OCI-LY1 (cell line): ENCODE measurements around the gene PNPLA8.

Experiments
- H2AFZ ChIP-seq: fragments of 200-600 bp; sonication (generic), shearing (Covaris generic); 2 replicates; pipeline ENCODE4 v1.6.0; 2014; ENCODE audit warnings: antibody characterized with exemption, mild to moderate bottlenecking, low read length
- H3F3A ChIP-seq: fragments of 200-600 bp; sonication (generic), shearing (Covaris generic); 2 replicates; pipeline ENCODE4 v1.6.0; 2014; ENCODE audit warnings: mild to moderate bottlenecking, antibody characterized with exemption, low read length, moderate library complexity; ENCODE audit not compliant: insufficient read depth
- H3K27ac ChIP-seq: fragments of 200-600 bp; sonication (generic); 2 replicates; pipeline ENCODE4 v1.5.1; 2014; ENCODE audit warnings: low read length, mixed run types, mild to moderate bottlenecking, low read depth; ENCODE audit not compliant: poor library complexity, severe bottlenecking
- H3K27me3 ChIP-seq: fragments of 200-600 bp; sonication (generic); 2 replicates; pipeline ENCODE4 v1.6.0; 2014; ENCODE audit warnings: antibody characterized with exemption, mild to moderate bottlenecking, low read length, moderate library complexity; ENCODE audit not compliant: insufficient read depth
- H3K36me3 ChIP-seq: fragments of 200-600 bp; sonication (generic); 2 replicates; pipeline ENCODE4 v1.6.1; 2014; ENCODE audit warnings: mild to moderate bottlenecking, antibody characterized with exemption, low read length, moderate library complexity, mixed read lengths; ENCODE audit not compliant: insufficient read depth
- H3K4me1 ChIP-seq: fragments of 200-600 bp; sonication (generic); 2 replicates; pipeline ENCODE4 v1.5.1; 2014; ENCODE audit warnings: mild to moderate bottlenecking, low read length, moderate library complexity; ENCODE audit not compliant: insufficient read depth, severe bottlenecking
- H3K4me2 ChIP-seq: fragments of 200-600 bp; sonication (generic), shearing (Covaris generic); 2 replicates; pipeline ENCODE4 v1.6.1; 2014; ENCODE audit warnings: low read length
- H3K4me3 ChIP-seq: fragments of 200-600 bp; sonication (generic); 2 replicates; pipeline ENCODE4 v1.5.1; 2014; ENCODE audit warnings: low read length, low read depth, mild to moderate bottlenecking, mixed read lengths; ENCODE audit not compliant: poor library complexity, severe bottlenecking
- H3K79me2 ChIP-seq: fragments of 200-600 bp; shearing (Covaris generic); 2 replicates; pipeline ENCODE4 v1.6.1; 2016; ENCODE audit warnings: mixed run types, low read length, mixed read lengths; ENCODE audit not compliant: insufficient read depth
- H3K9ac ChIP-seq: fragments of 200-600 bp; sonication (generic), shearing (Covaris generic); 2 replicates; pipeline ENCODE4 v1.6.1; 2014; ENCODE audit warnings: mild to moderate bottlenecking, low read length, mixed read lengths
- H3K9me2 ChIP-seq: fragments of 200-600 bp; sonication (generic), shearing (Covaris generic); 2 replicates; pipeline ENCODE4 v1.6.1; 2014; ENCODE audit warnings: low read depth, mild to moderate bottlenecking, low read length, mixed read lengths
- H3K9me3 ChIP-seq: fragments of 200-600 bp; shearing (Covaris generic); 2 replicates; pipeline ENCODE4 v1.6.1; 2014; ENCODE audit warnings: low read length, mixed read lengths
- H4K20me1 ChIP-seq: fragments of 200-600 bp; sonication (generic), shearing (Covaris generic); 2 replicates; pipeline ENCODE4 v1.6.0; 2016; ENCODE audit warnings: mild to moderate bottlenecking, low read length; ENCODE audit not compliant: insufficient read depth
- EZH2 ChIP-seq: fragments of 200-600 bp; sonication (generic), shearing (Covaris generic); IDR thresholded peaks from 2 replicates; pipeline ENCODE4 v1.8.0; 2017; ENCODE audit warnings: borderline replicate concordance, mixed run types, mild to moderate bottlenecking, antibody characterized with exemption, low read length, moderate library complexity, mixed read lengths
- TF ChIP-seq, protein P1 (sequence below): fragments of 200-600 bp; sonication (generic), shearing (Covaris generic); IDR thresholded peaks from 2 replicates; pipeline ENCODE4 v1.5.1; 2017; ENCODE audit warnings: mild to moderate bottlenecking, antibody characterized with exemption, low read length, moderate library complexity, mixed read lengths

The PNPLA8 gene

GRCh38 chr7:108565987-108566386, 40.1 kb upstream of the PNPLA8 start:
- Histone ChIP-seq H3K79me2 (peaks cover 44% of the 10 kb centered on the region), H4K20me1 (no peaks in the 10 kb centered on the region), H3K9me3 (no peaks in the 10 kb centered on the region), H3K4me1 (peaks cover 32% of the 10 kb centered on the region), H2AFZ (no peak overlapping the region), H3K9ac (no peak overlapping the region), H3K27me3 (no peaks in the 10 kb centered on the region), H3K9me2 (no peaks in the 10 kb centered on the region), H3K4me3 (no peak overlapping the region), H3K4me2 (no peak overlapping the region), H3F3A (no peaks in the 10 kb centered on the region), H3K27ac (no peak overlapping the region), H3K36me3 (peaks cover 62% of the 10 kb centered on the region)
- TF ChIP-seq, protein P1, sequence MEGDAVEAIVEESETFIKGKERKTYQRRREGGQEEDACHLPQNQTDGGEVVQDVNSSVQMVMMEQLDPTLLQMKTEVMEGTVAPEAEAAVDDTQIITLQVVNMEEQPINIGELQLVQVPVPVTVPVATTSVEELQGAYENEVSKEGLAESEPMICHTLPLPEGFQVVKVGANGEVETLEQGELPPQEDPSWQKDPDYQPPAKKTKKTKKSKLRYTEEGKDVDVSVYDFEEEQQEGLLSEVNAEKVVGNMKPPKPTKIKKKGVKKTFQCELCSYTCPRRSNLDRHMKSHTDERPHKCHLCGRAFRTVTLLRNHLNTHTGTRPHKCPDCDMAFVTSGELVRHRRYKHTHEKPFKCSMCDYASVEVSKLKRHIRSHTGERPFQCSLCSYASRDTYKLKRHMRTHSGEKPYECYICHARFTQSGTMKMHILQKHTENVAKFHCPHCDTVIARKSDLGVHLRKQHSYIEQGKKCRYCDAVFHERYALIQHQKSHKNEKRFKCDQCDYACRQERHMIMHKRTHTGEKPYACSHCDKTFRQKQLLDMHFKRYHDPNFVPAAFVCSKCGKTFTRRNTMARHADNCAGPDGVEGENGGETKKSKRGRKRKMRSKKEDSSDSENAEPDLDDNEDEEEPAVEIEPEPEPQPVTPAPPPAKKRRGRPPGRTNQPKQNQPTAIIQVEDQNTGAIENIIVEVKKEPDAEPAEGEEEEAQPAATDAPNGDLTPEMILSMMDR = no peak
- TF ChIP-seq EZH2 = no peak

DNA sequence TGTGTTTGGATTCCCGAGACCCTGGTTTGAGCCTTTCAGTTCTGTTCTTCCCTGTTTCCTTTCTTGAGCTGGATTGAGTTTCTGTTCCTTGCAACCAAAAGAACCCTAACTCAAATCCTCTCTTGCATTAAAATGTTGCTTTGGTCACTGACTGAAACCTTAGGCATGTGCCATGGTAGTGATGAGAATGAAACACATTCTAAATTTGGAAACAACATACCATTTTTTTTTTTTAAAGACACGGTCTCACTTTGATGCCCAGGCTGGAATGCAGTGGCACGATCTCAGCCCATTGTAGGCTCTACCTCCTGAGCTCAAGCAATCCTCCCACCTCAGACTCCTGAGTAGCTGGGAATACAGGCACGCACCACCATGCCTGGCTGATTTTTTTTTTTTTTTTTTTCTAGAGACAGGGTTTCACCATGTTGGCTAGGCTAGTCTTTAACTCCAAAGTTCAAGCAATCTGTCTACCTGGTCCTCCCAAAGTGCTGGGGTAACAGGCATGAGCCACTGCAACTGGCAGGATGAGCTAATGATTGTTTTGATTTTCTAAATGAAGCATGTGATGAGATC, 35.2 kb upstream of the PNPLA8 start:
- Histone ChIP-seq H4K20me1 (no peaks in the 10 kb centered on the region), H3K27me3 (no peaks in the 10 kb centered on the region), H3F3A (peaks cover 3% of the 10 kb centered on the region; the same call in 1 of the 2 replicates), H3K79me2 (peaks cover 8% of the 10 kb centered on the region; the same call in 1 of the 2 replicates), H3K36me3 (peaks cover 39% of the 10 kb centered on the region), H3K4me2 (no peak overlapping the region), H3K9me2 (no peaks in the 10 kb centered on the region), H3K27ac (no peak overlapping the region), H3K4me1 (no peaks in the 10 kb centered on the region), H3K4me3 (no peak overlapping the region), H2AFZ (no peak overlapping the region), H3K9me3 (peaks cover 15% of the 10 kb centered on the region), H3K9ac (no peak overlapping the region)
- no peak for TF ChIP-seq EZH2
- TF ChIP-seq, protein P1 = no peak

DNA sequence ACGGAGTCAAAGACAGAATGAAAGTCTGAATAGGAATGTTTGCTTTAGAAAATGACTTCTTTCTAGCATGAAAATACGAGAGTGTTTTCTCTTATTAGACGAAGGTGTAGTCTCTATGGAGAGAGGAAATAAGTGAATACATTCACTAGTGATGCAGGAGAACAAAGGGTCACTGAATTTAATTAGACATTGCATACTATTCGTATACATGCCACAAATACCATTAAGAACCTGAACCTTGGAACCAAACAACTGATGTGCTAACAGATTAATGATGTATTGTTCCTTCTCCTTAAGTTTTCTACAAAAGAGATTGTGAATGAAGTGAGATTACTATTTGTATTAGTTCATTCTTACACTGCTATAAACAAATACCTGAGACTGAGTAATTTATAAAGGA, 33.3 kb upstream of the PNPLA8 start:
- H4K20me1 ChIP-seq = no peaks in the 10 kb centered on the region
- H3K9ac ChIP-seq = no peak overlapping the region
- no peaks in the 10 kb centered on the region for H3K4me1 ChIP-seq
- H3K9me2 ChIP-seq = no peaks in the 10 kb centered on the region
- TF ChIP-seq EZH2 = no peak
- TF ChIP-seq, protein P1 = no peak
- H3K4me3 ChIP-seq = no peak overlapping the region
- no peak overlapping the region for H3K4me2 ChIP-seq
- H3K27ac ChIP-seq = no peak overlapping the region
- H3K9me3 ChIP-seq = peaks cover 16% of the 10 kb centered on the region
- H3F3A ChIP-seq = peaks cover 3% of the 10 kb centered on the region; the same call in 1 of the 2 replicates
- H3K36me3 ChIP-seq = peaks cover 20% of the 10 kb centered on the region
- H2AFZ ChIP-seq = no peak overlapping the region
- no peaks in the 10 kb centered on the region; the same call in 1 of the 2 replicates for H3K79me2 ChIP-seq
- no peaks in the 10 kb centered on the region for H3K27me3 ChIP-seq
